HG03039 (cell line): ENCODE measurements around the gene NRXN2.

ENCODE experiments used
- ATAC-seq: cut with Tn5 transposase; IDR thresholded peaks from one replicate; pipeline ENCODE4 v1.9.1; 2021; ENCODE audit warnings: mild to moderate bottlenecking, moderate library complexity; ENCODE audit not compliant: unreplicated experiment

Gene NRXN2

DNA sequence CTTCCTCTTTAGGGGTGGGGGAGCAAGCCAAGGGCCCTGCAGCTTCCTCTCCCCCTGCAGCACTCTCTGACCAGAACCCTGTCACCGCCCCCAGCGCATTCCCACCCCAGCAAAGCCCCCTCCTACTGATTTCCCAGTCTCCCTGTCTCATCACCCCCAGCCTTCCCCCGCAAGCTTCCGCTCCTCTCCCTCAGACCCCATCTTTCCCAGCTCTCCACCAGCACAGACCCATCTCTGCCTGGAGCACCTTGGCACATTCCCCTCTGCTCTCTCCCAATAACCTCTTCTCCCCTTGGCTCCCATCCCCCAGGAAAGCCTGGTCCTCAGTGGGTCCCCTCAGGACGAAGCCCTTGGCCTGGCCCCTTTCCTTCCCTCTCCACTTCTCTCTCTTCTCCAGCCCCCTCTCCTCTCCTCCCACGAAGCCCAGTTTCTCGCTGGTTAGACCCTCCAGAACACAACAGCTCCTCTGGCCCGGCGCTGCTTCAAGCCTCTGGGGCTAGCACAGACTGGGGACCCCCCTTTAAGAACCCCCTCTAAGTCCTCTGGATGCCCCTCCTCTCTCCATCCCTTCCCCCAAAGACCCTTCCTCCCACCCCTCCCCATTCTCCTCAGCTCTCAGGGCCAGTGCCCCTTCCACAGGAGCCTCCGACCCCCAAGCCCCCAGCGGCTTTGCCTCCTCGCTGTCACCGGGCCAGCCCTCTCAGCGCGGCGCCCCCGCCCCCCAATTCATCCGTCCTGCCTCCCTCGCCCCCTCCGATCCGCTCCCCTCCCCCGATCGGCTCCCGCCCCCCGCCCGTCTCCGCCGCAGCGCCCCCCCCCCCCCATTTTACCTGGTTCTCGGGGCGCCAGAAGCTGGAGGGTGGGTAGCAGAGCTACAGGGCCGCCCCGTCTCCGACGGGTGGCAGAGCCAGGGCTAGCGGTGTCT, 594 bp downstream of the NRXN2 start:
- no peak for ATAC-seq

DNA sequence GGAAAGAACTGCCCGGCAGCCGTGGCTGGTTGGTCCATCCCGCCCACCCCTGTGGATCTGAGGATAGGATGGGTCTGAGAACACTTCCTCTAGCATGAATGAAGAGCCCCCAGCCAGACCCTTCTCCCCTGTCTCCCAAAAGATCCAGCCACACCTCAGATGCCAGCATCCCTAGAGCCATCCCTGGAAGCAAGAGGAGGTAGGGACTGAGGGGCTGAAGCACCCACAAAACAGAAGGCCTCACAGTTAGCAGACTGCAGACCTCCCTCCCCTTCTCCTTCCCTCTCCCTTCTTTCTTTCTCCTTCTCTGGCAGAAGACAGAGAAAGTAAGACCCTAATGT, 1.7 kb downstream of the NRXN2 start:
- ATAC-seq: no peak

DNA sequence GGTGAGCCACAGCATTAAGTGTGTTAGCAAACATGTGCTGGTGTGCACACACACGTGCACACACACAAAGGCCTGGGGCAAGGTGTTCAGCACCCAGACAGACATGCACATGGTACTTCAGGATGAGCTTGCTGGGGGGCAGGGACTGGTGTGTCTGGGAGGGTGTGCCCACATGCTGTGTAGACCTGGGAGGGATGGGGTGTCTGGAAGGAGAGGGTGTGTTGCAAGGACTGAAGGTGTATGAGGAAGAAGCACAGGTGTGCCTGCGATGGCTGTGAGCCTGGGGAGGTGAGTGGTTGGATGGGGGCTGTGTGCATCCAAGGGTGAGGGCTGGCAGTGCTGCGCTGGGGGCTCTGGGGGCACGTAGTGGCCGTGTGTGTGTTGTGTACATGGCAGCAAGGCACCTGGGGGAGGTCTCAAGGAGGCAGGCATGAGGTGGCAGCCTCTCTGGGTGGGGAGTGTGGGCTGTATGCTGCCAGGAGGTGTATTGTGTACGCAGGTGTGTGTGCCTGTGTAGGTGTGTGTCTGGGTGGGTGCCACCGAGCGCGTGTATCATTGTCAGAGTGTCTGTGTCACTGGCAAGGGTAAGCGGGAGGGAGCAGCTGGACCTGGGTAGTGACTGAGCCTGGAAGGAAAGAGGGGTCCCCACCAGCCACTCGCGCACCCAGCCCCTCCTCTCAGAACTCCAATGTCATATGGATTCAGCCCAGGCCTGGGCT, 2.2 kb downstream of the NRXN2 start:
- ATAC-seq: no peak

DNA sequence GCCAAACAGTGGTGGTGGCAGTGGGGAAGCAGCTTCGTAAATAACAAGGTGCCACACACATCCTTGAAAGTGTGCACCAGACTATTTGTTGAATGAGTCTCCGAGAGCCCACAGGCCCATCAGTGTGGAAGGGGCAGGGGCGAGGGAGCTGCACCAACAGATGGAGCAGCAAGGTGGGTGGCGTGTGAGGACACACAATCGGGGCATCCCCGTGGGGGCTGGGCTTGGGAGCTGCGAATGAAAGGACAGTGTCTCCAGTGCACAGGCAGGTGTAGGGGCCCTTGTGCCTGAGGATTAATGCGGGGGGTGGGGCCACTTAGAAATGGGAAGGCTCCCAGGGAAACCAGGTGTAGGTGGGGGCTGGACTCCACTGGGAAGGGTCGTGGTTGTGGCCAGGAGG, 2.8 kb downstream of the NRXN2 start:
- ATAC-seq: no peak

DNA sequence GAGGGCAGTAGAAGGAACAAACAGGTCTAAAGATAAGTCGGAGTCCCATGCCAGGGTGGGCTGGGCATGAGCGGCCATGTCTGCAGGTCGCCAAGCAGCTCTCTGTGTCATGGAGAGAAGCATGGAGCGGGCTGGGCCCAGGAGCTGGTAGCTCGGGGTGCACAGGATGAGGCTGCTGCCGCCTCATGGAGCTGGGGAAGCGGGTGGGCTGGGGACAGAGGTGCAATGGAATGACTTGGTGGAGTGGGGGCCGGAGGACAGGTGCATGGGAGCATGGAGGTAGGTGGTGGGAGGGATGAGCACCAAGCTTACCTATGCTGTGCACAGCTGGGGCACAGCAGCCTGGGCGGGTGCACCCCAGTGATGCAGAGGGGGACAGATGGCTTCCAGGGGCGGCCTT, 3.6 kb downstream of the NRXN2 start:
- no peak for ATAC-seq

DNA sequence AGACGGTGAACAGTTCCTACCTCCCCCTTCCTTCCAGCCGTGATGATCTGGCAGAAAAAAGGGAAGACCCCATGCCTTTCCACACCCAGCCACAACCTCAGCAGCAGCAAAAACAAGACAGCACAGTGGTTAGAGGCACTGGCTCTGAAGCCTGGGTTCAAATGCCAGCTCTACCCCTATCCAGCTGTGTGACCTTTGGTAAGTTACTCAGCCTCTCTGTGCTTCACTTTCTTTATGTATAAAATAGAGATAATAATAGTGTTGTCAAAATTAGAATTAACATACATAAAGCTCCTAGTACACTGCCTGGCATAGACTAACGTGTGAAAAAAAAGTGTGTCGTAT, 4.2 kb downstream of the NRXN2 start:
- ATAC-seq: no peak

DNA sequence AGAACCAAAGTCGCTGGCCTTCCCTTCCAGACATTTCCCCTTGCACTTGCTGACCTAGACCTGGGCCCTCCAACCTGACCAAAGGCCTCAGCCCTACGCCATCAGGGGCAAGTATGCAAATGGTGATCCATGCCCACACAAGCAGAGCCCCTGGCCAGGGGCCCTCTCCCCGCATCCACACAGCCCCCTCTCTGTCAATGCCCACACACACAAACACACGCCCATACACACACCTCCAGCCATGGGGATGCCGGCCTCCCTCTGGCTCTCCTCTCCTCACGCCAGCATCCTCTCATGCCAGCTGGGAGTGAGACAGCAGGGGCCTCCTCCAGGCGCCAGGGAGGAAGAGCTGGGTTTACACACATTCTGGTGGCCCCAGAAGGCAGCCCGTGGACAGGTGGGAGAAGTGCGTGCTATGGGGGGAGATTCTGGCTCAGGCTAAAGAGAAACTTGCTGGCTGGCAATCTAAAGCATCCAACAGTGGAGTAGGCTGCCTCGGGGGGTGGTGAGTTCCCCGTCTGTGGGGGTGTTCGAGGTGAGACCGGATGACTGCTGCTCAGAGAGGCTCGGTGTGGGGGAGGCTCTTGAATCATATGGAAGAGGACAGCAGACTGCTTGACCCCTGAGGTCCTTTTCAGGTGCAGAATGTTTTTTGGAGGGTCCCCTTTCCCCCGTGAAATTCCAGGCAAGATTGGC, 4.8 kb downstream of the NRXN2 start:
- no peak for ATAC-seq

DNA sequence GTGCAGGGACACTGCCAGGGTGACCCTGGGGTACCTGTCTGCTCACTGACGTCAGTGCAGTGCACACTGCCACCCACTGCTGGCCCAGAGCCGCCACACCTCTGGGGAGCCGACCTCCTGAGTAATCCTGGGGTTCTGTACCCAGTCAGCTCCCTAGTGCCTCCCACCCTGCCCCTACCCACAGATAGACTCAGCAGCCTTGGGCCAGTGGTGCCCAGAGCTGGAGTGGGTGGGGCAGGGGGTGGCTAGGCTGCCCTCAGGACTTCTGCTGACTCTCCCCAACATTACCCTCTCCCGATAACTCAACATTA, 5.8 kb downstream of the NRXN2 start:
- ATAC-seq: no peak

DNA sequence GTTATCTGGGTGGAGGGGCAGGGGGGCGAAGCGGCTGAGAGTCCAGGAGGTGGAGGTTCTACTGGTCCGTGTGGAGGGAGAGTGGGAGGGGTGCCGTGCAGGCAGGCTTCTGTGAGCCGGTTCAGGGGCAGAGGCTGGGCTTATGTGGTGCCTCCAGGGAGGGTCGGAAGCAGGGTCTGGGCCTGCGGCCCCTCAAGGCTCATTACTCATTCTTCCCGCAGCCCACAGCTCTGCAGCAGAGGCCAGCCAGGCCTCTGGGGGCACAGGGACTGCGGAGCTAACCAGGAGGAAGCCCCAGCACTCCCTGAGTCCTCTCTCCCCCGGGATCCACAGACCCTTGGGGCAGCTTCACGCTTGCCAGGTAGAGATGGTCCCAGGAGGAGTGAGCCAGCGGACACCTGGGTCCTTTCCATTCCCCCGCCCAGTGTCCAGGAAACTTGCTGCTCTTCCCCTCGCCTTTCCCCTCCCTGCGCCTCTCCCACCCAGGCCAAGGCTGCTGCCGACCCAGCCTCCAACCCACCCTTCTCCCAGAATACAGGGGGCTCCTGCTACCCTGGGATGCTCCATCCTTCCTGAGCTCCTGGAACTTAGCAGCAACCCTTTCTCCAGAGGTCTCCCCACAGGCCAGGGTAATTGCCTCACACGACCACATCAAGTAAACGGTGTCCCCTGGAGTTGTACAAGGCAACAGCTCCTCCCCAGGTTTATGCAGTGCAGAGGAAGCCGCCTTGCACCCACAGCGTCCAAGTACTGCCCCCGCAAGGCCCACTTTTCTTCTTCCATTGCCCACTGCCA, 6.3 kb downstream of the NRXN2 start:
- no peak for ATAC-seq

DNA sequence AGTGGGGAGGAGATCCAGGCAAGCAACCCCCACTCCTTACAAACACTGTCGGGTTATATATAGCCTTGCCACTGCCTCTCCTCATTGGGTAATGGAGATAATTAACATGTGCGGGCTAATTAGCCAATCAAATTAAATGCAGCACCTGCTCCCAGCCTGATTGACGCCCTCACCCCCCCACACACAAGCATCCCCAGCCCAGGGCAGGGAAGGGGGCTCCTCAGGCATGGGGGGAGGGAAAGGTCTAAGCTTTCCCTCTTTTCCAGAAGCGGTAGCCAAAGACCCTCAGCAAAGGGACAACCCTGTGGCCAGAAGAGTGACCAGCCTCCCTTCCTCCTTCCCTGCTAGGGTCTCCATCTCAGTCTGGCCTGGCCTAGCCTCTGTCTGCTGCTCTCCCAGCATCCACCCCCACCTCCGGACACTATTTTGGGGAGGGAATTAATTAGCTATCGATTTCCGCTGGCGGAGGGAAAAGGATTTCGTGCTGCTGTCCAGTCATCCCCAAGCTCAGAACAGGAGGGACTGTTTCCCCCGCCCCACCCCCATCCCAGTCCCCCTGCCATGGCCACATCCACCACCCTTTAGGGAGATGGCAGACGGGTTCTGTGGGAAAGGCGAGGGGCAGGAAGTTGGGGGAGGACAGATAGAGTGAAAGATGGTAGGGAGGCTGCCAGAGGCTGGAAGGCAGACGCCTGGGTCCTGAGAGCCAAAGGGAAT, 7.1 kb downstream of the NRXN2 start:
- ATAC-seq: no peak

DNA sequence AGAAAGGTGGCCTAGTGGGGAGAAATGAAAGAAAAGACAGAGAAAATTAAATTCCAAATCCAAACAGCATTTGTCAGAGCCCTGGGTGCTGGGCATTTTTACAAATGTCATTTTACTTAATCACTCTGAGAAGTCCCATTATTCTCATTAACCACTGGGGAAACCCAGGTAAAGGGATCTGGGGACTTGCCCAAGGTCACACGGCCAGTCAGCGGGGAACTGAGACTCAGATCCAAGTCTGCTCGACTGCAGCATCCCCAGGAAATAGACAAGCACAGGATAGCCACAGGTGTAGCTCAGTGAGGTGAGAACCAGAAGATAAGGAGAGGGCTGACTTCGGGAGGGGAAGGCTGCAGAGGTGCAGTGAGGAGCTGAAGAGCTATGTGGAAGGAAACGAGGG, 7.9 kb downstream of the NRXN2 start:
- no peak for ATAC-seq

DNA sequence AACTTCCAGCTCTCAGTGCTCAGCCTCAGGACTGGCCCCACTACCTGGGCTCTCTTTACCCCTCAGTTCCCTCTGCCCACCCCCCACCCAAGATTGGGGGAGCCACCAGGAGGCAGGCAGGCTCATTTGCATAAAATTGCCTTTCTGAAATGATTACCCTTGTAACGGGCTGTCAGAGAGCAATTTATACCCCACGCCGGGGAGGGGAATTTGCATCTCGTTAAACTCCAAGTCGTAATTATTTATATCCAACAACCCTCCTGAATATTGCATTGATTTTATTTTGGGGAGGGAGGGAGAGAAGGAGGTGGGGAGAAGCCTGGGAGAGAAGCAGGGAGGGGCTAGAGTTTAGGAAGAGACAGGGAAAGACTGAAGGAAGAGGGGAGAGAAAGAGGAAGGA, 8.3 kb downstream of the NRXN2 start:
- no peak for ATAC-seq

DNA sequence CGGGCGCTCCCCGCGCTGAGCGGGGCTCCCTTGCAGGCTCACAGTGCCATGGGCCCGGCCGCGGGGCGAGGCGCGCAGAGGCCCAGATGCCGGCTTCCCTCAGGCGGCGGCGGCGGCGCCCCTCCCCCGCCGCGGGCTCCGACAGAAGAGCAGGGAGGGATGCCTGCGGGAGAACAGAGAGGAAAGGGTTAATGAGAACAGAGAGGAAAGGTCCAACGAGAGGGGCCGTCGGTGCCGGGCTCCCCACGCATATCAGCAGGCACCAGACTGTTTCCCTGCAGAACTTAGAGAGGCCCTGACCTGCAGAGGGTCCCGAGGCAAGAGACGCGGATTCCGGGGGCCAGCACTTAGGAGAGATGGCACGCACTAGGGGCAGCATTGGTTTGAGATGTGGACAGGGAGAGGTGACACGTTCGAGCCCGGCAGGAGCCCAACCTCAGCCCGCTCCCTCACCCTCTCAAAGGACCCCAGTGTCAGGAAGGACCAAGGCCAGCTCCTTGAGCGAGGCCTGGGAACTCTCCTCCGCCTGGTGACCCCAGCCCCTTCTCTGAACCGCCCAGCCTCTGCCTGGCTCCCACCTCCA, 9.1 kb downstream of the NRXN2 start:
- no peak for ATAC-seq

DNA sequence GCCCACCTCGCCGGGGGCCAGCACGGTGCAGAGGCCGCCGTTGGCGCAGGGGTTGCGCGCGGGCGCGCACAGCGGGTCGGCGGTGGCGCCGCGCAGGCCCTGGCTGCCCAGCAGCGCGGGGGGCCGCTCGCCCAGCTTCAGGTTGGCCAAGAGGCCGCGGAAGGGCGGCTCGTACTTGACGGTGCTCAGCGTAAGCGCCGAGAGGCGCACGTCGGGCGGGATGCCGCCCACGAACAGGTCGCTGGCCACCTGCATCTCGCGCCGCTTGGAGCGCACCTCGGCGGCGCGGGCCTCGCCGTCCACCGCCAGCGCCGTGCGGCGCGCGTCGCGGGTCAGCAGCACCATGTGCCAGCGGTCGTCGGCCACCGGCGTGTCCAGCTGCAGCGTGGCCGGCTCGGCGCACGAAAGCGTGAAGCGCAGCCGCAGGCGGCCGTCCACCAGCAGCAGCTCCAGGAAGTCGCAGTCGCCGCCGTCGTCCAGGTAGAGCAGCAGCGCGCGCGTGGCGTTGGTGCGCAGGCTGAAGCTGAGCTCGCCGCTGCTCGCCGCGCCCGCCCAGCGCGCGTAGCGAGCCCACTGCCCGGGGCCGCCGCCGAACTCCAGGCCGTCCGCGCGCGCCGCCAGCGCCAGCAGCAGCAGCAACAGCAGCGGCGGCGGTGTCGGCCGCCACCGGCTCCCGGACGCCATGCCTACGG, 9.8 kb downstream of the NRXN2 start:
- ATAC-seq: no peak

DNA sequence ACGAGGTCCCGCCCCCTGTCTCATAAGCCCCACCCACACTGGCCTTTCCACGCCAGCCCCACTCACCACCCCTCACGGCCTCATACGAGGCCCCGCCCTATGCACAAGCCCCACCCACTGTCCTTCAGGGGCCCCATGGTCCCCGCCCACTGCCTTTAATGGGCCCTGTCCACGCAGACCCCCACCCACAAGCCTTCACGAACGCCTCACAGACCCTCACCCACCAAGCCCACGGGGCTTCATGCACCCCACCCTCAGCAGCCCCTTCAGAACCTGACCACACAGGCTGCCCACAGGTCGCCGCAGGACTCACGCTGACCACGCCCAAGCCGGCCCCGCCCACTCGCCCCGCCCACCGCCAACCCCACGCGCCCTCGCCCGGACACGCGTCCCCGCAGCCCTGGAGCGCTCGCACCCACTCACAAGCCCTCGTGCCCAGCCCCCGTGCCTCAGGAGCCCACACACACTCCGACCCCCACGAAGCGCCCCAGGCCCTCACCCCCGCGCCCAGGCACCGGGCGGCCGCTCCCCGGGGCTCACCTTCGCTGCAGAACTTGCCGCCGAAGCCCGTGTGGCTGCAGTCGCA, 10.5 kb downstream of the NRXN2 start:
- ATAC-seq: no peak

DNA sequence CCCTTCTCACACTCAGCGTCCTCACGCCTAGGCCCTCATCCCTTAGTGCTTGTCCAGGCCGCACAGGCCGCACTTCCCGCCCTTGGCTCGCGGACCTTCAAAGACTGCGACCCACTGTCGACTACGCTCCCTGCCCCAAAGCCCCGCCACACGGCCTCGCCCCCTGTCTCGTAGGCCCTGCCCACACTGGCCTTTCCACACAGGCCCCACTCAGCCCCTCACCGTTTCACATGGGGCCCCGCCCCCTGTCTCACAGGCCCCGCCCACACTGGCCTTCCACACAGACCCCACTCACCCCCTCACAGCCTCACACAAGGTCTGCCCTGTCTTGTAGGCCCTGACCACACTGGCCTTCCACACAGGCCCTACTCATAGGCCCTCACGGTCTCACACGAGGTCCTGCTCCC, 11.0 kb downstream of the NRXN2 start:
- no peak for ATAC-seq

DNA sequence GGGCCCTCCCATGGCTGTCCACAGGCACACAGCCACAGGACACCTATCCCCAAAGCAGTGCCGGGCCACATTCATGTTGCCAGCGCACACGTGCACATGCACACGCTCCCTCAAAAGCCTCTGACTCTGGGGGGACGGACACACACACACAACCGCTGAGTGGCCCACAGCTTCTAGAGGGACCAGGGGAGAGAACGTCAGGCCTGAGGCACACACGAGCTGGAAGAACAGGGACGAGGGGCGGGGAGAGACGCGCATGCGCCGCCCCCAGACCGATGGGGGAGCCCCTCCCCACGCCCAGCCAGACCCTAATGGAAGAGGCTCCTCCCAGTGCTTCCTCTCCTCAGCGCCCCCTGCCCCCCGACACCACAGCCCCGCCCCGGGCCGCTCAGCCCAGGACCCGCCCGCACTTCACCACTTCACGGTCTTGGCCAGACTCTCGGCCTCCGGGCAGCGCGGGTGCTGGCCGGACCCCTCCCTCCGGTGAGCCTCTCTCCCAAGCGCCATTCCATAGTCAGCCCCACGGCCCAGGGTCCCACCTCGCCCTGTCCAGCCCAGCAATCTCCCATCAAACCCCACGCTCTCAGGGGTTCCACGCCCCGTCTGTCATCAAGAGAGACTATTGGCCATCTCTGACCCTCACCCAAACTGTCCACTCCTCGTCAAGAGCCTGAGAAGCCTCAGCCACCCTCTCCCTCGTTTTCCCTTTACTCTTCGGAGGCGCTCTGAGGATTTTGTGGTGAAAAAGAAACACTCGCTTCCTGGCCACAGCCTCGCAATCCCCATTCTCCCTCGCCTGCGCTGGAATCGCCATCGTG, 11.7 kb downstream of the NRXN2 start:
- no peak for ATAC-seq

DNA sequence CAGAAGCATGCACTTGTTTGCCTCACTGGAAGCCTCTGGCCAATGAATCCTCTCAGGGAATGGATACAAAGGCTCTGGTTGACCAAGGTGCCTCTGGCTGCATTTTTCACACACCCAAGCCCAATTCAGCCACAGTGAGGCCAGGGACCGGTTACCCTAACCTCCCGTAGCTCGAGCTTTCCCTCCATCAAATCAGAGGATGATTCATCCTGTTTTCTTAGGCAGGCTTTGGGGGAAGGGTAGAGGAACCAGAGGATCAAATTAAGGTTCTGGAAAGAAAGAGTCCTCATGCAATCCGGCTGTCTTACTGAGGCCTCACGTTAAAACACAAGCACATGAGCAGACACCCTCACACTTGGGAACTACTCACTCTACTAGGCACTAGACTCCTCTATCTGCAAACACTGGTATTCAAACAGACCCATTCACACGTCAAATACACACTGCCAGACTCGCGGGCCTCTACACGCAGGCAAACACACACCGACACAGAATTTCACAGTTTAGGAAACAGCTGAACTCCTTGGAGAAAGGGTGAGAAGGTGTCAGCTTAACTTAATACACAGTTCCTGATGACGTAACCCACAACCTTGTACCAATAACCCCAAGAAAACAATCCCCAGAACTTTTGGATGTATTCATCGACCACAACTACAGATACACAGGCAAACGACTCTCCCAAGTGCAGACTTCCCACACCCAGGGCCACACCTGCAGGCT, 12.4 kb downstream of the NRXN2 start:
- ATAC-seq: no peak
